ENCODE data around the gene CLEC11A. TPM values are rescaled to one million over a fixed set of nuclear protein-coding genes. Genes with fewer than 3 reads are reported as not detected.

CLEC11A gene
- total RNA-seq, 1 donor from 2014 or later, result 6.0 TPM

GRCh38 chr19:50697414-50698124 is 25.6 kb upstream of the CLEC11A start:
- Mint-ChIP-seq H3K4me1 (ENCODE audit: unreplicated experiment) (no peaks in the 10 kb centered on the region), H3K4me3 (ENCODE audit: unreplicated experiment) (no peak overlapping the region), H3K27me3 (ENCODE audit: unreplicated experiment) (peaks cover 15% of the 10 kb centered on the region), H3K27ac (ENCODE audit: unreplicated experiment) (no peak overlapping the region), H3K36me3 (ENCODE audit: unreplicated experiment) (no peaks in the 10 kb centered on the region), H3K9me3 (ENCODE audit: unreplicated experiment) (no peaks in the 10 kb centered on the region)
- TF ChIP-seq CTCF (IDR thresholded peaks at IDR 0.05), result no peak
- no peak for DNase-seq (ENCODE audit: extremely low spot score, unreplicated experiment)

DNA sequence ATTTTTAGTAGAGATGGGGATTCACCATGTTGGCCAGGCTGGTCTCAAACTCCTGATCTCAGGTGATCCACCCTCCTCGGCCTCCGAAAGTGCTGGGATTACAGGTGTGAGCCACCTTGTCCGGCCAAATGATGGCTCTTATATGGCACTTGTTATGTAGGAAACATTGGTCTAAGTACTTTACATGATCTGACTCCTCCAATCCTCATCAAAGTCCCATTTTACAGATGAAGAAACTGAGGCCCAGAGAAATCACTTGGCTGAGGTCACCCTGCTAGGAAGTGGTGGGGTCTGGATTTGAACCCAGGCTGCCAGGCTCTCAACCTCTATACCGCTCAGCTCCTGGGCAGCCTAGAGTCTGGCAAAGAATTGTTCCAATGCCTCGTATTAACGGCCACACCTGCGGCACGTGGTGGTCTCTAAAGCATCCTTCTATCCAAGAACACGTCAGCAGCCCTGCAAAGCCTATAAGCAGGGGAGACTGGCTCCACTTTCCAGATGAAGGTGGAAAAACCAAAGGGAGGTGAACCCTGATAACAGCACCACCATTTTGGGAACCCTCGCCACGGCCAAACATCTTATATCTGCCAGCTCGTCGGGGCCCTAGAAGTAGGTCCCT is 21.7 kb upstream of the CLEC11A start:
- H3K4me3 Mint-ChIP-seq (ENCODE audit: unreplicated experiment), result no peak overlapping the region
- H3K27ac Mint-ChIP-seq (ENCODE audit: unreplicated experiment), result no peak overlapping the region
- no peaks in the 10 kb centered on the region for H3K9me3 Mint-ChIP-seq (ENCODE audit: unreplicated experiment)
- no peaks in the 10 kb centered on the region for H3K4me1 Mint-ChIP-seq (ENCODE audit: unreplicated experiment)
- TF ChIP-seq CTCF (IDR thresholded peaks at IDR 0.05), result no peak
- no peak for DNase-seq (ENCODE audit: extremely low spot score, unreplicated experiment)
- no peaks in the 10 kb centered on the region for H3K36me3 Mint-ChIP-seq (ENCODE audit: unreplicated experiment)
- H3K27me3 Mint-ChIP-seq (ENCODE audit: unreplicated experiment), result peaks cover 19% of the 10 kb centered on the region

DNA sequence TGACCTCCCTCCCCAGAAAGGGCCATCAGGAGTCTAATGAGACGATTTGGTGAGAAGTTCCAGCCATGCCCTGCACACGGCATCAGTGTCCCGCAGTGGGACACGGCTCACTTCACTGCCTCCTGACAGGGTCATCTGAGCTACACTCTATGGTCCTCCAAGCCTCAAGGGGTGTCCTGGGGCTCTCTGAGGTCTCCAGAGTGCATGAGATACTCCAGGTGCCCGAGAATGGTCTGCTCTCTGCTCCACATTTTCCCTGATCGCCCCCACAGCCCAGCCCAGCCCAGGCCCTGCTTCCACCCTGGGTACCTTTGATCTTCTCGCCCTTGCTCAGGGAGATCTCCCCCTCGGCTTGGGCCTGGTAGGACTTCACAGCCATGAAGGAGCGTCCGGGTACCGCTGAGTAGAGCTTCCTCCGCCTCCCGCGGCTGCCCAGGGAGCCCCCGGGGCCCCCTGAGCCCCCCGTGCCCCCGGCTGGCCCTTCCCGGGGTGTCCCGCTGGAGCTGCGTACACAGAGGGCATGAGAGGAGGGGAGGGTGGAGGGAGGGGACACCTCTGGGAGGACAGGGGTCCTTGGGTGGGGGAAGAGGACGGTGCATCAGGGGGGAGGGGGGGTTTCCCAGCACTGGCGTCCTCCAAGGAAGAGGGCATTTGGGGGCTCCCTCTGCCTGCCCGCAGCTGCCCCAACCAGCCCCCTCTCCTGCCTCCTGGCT is 20.9 kb upstream of the CLEC11A start:
- TF ChIP-seq CTCF (IDR thresholded peaks at IDR 0.05), result no peak
- no peak overlapping the region for H3K4me3 Mint-ChIP-seq (ENCODE audit: unreplicated experiment)
- no peak overlapping the region for H3K27ac Mint-ChIP-seq (ENCODE audit: unreplicated experiment)
- H3K27me3 Mint-ChIP-seq (ENCODE audit: unreplicated experiment), result peaks cover 13% of the 10 kb centered on the region
- H3K4me1 Mint-ChIP-seq (ENCODE audit: unreplicated experiment), result no peaks in the 10 kb centered on the region
- no peak for DNase-seq (ENCODE audit: extremely low spot score, unreplicated experiment)
- H3K9me3 Mint-ChIP-seq (ENCODE audit: unreplicated experiment), result no peaks in the 10 kb centered on the region
- H3K36me3 Mint-ChIP-seq (ENCODE audit: unreplicated experiment), result no peaks in the 10 kb centered on the region

GRCh38 chr19:50702871-50703829 is 20.0 kb upstream of the CLEC11A start:
- H3K27me3 Mint-ChIP-seq (ENCODE audit: unreplicated experiment), result peaks cover 16% of the 10 kb centered on the region
- H3K4me3 Mint-ChIP-seq (ENCODE audit: unreplicated experiment), result no peak overlapping the region
- no peak for TF ChIP-seq CTCF (IDR thresholded peaks at IDR 0.05)
- DNase-seq (ENCODE audit: extremely low spot score, unreplicated experiment), result no peak
- H3K36me3 Mint-ChIP-seq (ENCODE audit: unreplicated experiment), result no peaks in the 10 kb centered on the region
- no peaks in the 10 kb centered on the region for H3K9me3 Mint-ChIP-seq (ENCODE audit: unreplicated experiment)
- H3K4me1 Mint-ChIP-seq (ENCODE audit: unreplicated experiment), result no peaks in the 10 kb centered on the region
- no peak overlapping the region for H3K27ac Mint-ChIP-seq (ENCODE audit: unreplicated experiment)

Measured in osteocyte (in vitro differentiated cells).